GM19240 (cell line): ENCODE data around the gene ADAMTS3.

Experiments
- DNase-seq: peaks from one replicate; pipeline ENCODE4 v3.0.0; 2011; ENCODE audit warnings: low spot score; ENCODE audit not compliant: insufficient read length

The ADAMTS3 gene

GRCh38 chr4:72301759-72302158, 267.3 kb downstream of the ADAMTS3 start:
- no peak for DNase-seq

- DNase-seq: no peak
These were observed 268.9 kb downstream of the ADAMTS3 start for GRCh38 chr4:72300126-72300525.

GRCh38 chr4:72295966-72296557, 273.0 kb downstream of the ADAMTS3 start:
- DNase-seq: no peak

GRCh38 chr4:72290737-72291136, 278.3 kb downstream of the ADAMTS3 start:
- no peak for DNase-seq

- DNase-seq: no peak
These were observed 282.1 kb downstream of the ADAMTS3 start for GRCh38 chr4:72286910-72287309.

- DNase-seq: no peak
These were observed 282.8 kb downstream of the ADAMTS3 start for GRCh38 chr4:72286185-72286584.

- no peak for DNase-seq
These were observed 285.7 kb downstream of the ADAMTS3 start for GRCh38 chr4:72283357-72283756.

- DNase-seq: no peak
These were observed 288.8 kb downstream of the ADAMTS3 start for GRCh38 chr4:72280252-72280651.

GRCh38 chr4:72275381-72275780, 293.6 kb downstream of the ADAMTS3 start:
- DNase-seq: no peak

GRCh38 chr4:72274251-72274650, 294.8 kb downstream of the ADAMTS3 start:
- no peak for DNase-seq

- no peak for DNase-seq
These were observed 313.8 kb downstream of the ADAMTS3 start for GRCh38 chr4:72255269-72255668.

GRCh38 chr4:72243641-72244040, 325.4 kb downstream of the ADAMTS3 start:
- DNase-seq: no peak

- no peak for DNase-seq
These were observed 329.4 kb downstream of the ADAMTS3 start for GRCh38 chr4:72239487-72240116.
